HG02678 (cell line): ENCODE results near the gene CUBN.
A peak's percentile ranks its signal among the peaks of the same experiment; 100 is the strongest.
"Not testable (repeated sequence)": the region's sequence is repeated elsewhere in the genome, so short reads cannot be mapped to it uniquely, and the experiment has no call there.

ENCODE experiments used
- ATAC-seq: cut with Tn5 transposase; IDR thresholded peaks from one replicate; pipeline ENCODE4 v1.9.1; 2021; ENCODE audit warnings: mild to moderate bottlenecking, moderate library complexity; ENCODE audit not compliant: unreplicated experiment

CUBN gene

GRCh38 chr10:16843252-16843870, 286.2 kb downstream of the CUBN start:
- no peak for ATAC-seq

GRCh38 chr10:16835228-16835627, 294.4 kb downstream of the CUBN start:
- no peak for ATAC-seq

- no peak for ATAC-seq
These were observed 297.1 kb downstream of the CUBN start for GRCh38 chr10:16832351-16833080.

- no peak for ATAC-seq
These were observed 300.9 kb downstream of the CUBN start for GRCh38 chr10:16828701-16829175.

GRCh38 chr10:16828114-16828568, 301.5 kb downstream of the CUBN start:
- peak; percentile 84 for ATAC-seq

DNA sequence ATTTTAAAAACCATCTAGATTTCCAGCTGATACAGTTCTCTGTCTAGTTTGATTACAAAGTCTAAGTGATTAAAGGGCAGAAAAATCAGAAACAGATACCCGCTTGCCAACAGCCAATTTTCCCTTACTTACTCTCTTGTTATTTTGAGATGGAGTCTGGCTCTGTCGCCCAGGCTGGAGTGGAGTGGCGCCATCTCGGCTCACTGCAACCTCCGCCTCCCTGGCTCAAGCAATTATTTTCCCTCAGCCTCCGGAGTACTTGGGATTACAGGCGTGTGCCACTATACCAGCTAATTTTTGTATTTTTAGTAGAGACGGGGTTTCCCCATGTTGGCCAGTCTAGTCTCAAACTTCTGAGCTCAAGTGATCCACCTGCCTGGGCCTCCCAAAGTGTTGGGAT, 302.1 kb downstream of the CUBN start:
- not testable (repeated sequence) for ATAC-seq

DNA sequence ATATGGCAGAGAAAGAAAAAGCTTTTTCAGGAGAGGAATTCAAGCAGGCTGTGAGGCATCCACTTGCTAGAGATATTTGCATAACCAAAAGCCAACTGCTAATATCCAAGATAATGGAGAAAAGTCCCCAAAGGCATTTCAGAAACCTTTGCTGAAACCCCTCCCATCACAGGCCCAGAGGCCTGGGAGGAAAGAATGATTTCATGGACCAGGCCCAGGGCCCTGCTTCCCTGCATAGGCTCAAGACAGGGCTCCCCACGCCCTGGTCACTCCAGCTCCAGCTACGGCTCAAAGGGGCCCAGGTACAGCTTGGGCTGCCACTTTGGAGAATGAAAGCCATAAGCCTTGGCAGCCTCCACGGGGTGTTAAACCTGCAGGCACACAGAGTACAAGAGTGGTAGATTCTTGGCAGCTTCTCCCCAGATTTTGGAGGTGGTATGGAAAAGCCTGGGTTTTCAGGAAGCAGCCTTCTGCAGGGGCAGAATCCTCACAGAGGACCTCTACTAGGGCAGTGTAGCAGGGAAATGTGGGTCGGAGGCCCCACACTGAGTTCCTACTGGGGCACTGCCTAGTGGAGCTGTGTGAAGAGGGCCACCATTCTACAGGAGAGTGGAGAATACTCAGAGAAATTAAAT, 306.8 kb downstream of the CUBN start:
- ATAC-seq = no peak

GRCh38 chr10:16822027-16822426, 307.6 kb downstream of the CUBN start:
- no peak for ATAC-seq

DNA sequence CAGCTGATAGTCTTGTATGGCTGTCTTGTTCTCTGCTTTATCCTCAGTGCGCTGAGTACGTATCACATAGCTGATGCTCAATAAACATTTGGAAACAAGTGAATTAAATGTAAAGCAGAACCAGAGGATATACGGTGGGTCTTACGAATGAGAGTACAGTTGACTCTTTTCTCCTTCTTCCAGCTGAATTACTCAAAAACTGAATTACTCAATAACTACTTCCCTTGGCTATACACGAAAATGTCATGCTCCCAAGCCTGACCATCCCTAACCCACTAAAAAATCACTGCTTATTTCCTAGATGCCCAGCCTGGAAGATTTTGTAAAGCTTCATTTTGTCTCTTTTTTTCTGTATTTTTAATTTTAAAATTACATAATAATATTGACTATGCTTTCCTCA, 309.2 kb downstream of the CUBN start:
- no peak for ATAC-seq

DNA sequence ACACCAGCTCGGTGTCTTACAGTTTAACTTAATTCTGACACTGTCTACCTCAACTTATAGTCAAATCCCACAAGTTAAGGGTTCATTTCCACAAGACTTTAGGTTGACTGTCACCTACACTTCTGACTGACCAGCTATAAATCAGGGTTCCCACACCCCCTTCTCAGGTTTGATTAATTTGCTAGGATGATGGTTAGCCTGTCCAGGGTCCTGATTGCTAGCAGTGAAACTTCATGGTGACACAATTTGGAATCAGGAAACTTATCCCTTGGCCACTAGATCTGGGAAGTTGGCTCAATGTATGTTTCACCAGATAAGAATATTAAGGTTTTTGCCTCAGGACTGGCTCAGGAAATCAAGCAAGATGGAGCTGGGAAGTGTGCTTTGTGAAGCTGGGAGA, 309.6 kb downstream of the CUBN start:
- ATAC-seq = no peak

DNA sequence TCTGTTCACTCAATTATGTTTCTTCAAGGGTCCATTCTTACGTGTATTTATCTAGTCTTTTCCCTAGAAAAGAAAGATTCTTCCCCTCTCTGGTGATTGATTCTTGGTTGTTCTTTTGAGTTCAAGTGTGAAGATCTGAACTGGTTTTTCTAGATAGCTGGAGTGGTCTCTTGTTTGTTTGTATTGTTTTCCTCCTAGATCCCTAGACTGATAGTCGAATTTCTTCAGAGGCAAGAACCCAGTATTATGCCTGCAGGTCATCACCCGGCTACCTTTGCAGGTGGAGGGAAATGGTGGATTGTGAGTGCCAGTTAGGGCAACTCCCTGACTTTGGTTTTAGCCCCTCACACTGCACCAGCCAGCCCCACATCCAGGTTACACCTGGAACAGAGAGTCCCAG, 310.2 kb downstream of the CUBN start:
- ATAC-seq = no peak

- ATAC-seq = no peak
These were observed 310.6 kb downstream of the CUBN start for GRCh38 chr10:16819026-16819425.

GRCh38 chr10:16817125-16818019, 312.2 kb downstream of the CUBN start, which contains the start of gene RSU1:
RSU1 (minus strand) TSS chr10:16817424; CDS start chr10:16817081, 343 bp downstream.
- peak; percentile 99 for ATAC-seq

GRCh38 chr10:16816830-16817124, 312.8 kb downstream of the CUBN start:
- ATAC-seq = no peak

DNA sequence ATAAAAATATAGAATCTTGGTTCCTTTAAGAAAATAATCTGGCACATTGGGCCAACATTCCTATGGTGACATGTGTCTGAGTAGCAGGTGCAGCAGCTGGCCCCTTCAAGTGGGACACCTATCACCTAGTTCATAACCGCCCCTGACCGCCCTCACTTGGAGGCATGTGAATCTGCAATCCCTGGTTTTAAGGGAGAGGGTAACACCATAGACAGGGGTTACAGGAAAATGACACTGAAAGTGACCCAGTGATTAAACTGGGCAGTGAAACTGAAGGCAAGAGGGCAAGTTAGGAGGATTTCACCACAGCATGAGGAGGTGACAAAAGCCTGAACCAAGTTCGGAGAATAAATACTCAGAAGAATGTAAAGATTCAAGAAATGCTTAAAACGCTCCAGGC, 313.4 kb downstream of the CUBN start:
- ATAC-seq = no peak

- no peak for ATAC-seq
These were observed 315.6 kb downstream of the CUBN start for GRCh38 chr10:16814012-16814411.

DNA sequence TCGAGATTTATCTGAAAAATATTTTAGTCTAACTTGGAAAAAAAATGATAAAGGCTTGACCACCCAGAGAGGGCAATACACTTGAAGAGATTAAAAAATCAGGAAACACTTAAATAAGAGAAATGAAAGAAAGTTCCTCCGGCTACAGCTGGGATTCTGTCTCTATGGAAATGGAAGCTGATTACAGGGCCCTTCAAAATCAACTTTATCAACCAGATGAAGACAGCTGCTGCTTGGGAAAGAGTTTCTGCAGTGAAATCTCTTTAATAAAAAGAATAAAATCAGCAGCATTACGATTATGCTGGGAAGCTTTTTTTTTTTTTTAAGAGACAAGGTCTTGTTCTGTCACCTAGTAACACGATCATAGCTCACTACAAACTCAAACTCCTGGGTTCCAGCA, 316.9 kb downstream of the CUBN start:
- no peak for ATAC-seq

GRCh38 chr10:16811765-16812164, 317.8 kb downstream of the CUBN start:
- no peak for ATAC-seq

- no peak for ATAC-seq
These were observed 318.3 kb downstream of the CUBN start for GRCh38 chr10:16811292-16811691.

DNA sequence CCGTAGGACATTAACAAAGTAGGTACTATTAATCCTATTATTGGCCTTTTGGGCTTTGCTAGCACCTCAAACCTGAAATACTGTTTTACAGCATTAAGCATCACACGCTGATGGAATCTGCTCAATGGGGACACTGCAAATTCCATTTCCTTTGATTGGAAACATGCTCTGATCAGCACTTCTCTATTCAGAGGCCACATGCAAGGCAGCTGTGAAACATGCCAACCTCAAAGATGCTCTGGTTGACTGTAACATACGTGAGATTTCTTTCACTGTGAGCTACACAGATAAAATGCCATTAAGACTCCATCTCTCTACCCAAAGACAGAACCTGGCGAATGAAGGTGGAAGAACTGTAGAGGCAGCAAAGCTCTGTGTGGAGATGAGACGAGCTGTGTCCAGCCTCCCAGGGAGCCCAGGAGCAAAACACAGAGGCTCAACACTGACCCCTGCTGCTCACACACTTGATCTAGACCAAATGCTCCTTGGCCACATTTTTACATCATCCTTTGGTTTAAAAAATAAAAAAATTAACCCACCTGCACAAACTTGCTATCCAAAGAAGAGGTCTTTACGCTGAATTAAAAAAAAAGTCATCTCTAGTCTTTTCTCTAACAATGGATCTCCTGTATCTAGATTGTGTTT, 320.4 kb downstream of the CUBN start:
- peak; percentile 78 for ATAC-seq

GRCh38 chr10:16804123-16804522, 325.5 kb downstream of the CUBN start:
- no peak for ATAC-seq
